Aorta (tissue), 5 donors: ENCODE results near the gene PFDN1. TPM values are rescaled to one million over a fixed set of nuclear protein-coding genes. Genes with fewer than 3 reads are reported as not detected.
A peak's percentile ranks its signal among the peaks of the same experiment; 100 is the strongest.

Experiments
- ATAC-seq: fragments of 200-7000 bp; cut with Tn5 transposase; one replicate; pipeline ENCODE4 v1.9.1; 2022; ENCODE audit warnings: moderate library complexity; ENCODE audit not compliant: low FRiP score
- DNase-seq, 2 donors: peaks; one replicate each; pipeline ENCODE4 v3.0.0-alpha.2; 2020
- H3K27ac ChIP-seq, 2 donors: one replicate each; pipeline ENCODE4 v1.5.1; 2013; ENCODE audit warnings: low read length in 2 of 2, mild to moderate bottlenecking in 2 of 2, moderate library complexity in 2 of 2, control low read depth in 1 of 2, inconsistent platforms in 1 of 2, low read depth in 1 of 2
- H3K27me3 ChIP-seq, 2 donors: one replicate each; pipeline ENCODE4 v1.6.1; 2013; ENCODE audit warnings: control low read depth in 1 of 2, low read length in 1 of 2, mild to moderate bottlenecking in 1 of 2, moderate library complexity in 1 of 2; ENCODE audit not compliant: insufficient read depth in 2 of 2, control insufficient read depth in 1 of 2
- H3K36me3 ChIP-seq, 2 donors: one replicate each; pipeline ENCODE4 v1.6.1; 2013; ENCODE audit warnings: control low read depth in 1 of 2, low read length in 1 of 2, mild to moderate bottlenecking in 1 of 2; ENCODE audit not compliant: insufficient read depth in 2 of 2, control insufficient read depth in 1 of 2
- H3K4me1 ChIP-seq, 2 donors: one replicate each; pipeline ENCODE4 v1.6.1; 2013; ENCODE audit warnings: low read length in 2 of 2, control low read depth in 1 of 2, mild to moderate bottlenecking in 1 of 2, moderate library complexity in 1 of 2; ENCODE audit not compliant: insufficient read depth in 2 of 2, control insufficient read depth in 1 of 2
- H3K4me3 ChIP-seq, 2 donors: one replicate each; pipeline ENCODE4 v1.5.1; 2013; ENCODE audit warnings: low read length in 2 of 2, control low read depth in 1 of 2, mild to moderate bottlenecking in 1 of 2
- H3K9me3 ChIP-seq: one replicate; pipeline ENCODE4 v1.6.1; 2013; ENCODE audit warnings: mild to moderate bottlenecking, low read length; ENCODE audit not compliant: control insufficient read depth
- WGBS, 2 donors: extraction: QIAGEN DNeasy Blood & Tissue Kit; methylation state at CpG; one replicate each; pipeline ENCODE4 v1.1.7; 2013; 5-methylcytosine and 5-hydroxymethylcytosine counted together
- intact Hi-C, 2 donors: fragments of 100-400 bp; cut with DNase I; formaldehyde crosslinking; loops; one replicate each; pipeline versions ENCODE4 v1.14.2 to v1.15.0; 2022
- polyA plus RNA-seq, 2 donors: library from polyadenylated mRNA; stranded (reverse); fragments of 200-250 nt; gene quantifications; one replicate each; pipeline ENCODE4 v1.2.3, GENCODE V29; 2013
- total RNA-seq, 2 donors: library from RNA; stranded (reverse); fragmentation: NEBNext Ultra II Directional; extraction: Animal tissue kit (Norgen Biotek cat#: 25700); gene quantifications; one replicate each; pipeline ENCODE4 v1.2.1, GENCODE V29; 2021
- donor health status: healthy with polysubstance abuse.
- donor health status: Bipolar disorder and iron deficiency.
- donor health status: DM: no; HTN: no; CAD: no.
- donor health status: DM: no; HTN: no; CAD: no.
- donor health status: DM: yes; HTN: yes; CAD: no.

The PFDN1 gene
- total and polyA plus RNA-seq, 4 donors: 31.8 to 89.5 (median 58.8) TPM

- WGBS, 2 donors: 99 to 100% methylated on average over 1 of the region's 1 CpG
- Histone ChIP-seq H3K27ac (no peak overlapping the region), H3K4me3 (no peak overlapping the region)
Observed at GRCh38 chr5:140337880-140338279, 35.0 kb upstream of the PFDN1 start.

DNA sequence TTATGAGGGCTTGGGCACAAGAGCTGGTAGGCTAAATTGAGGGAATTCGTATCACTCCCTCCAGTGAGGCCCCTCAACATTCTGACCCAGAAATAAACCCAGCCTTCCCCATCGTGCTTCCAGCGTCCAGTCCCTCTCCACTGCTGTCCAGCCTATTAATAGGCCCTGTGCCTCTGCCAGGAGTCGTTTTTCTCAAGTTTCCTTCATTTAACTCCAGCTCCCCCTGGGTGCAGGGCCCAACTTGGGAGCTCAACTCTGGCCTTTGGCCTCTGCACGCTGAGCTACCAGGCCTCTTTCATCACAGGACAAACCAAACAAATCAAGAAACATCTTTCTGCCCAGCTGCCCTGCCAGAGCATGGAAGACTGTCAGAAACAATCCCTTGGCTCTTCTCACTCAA, 33.5 kb upstream of the PFDN1 start:
- Histone ChIP-seq H3K4me1 (no peaks in the 10 kb centered on the region), H3K9me3 (no peaks in the 10 kb centered on the region), H3K27ac (peak overlapping the region in 1 of 2 donors; percentile 67), H3K36me3 (no peaks in the 10 kb centered on the region), H3K27me3 (no peaks in the 10 kb centered on the region), H3K4me3 (no peak overlapping the region)
- DNase-seq (no peak), ATAC-seq (peak; percentile 79)
- WGBS, 2 donors: 2 to 7% methylated on average over 5 of the region's 5 CpGs
- intact Hi-C loops: no loop called here

More at GRCh38 chr5:140337880-140338279, 35.0 kb upstream of the PFDN1 start:
- intact Hi-C loops: no loop called here
- DNase-seq (no peak), ATAC-seq (no peak)
- Histone ChIP-seq H3K9me3 (no peaks in the 10 kb centered on the region), H3K36me3 (no peaks in the 10 kb centered on the region), H3K27me3 (no peaks in the 10 kb centered on the region), H3K4me1 (no peaks in the 10 kb centered on the region)

- no peak overlapping the region for H3K4me3 ChIP-seq
- ATAC-seq (no peak), DNase-seq (no peak)
- no peaks in the 10 kb centered on the region for H3K4me1 ChIP-seq
- no peak overlapping the region for H3K27ac ChIP-seq
- intact Hi-C loops: no loop called here
- H3K27me3 ChIP-seq: no peaks in the 10 kb centered on the region
- H3K9me3 ChIP-seq: no peaks in the 10 kb centered on the region
- no peaks in the 10 kb centered on the region for H3K36me3 ChIP-seq
- WGBS, 2 donors: 81 to 84% methylated on average over 1 of the region's 1 CpG
Observed at GRCh38 chr5:140331638-140332037, 28.7 kb upstream of the PFDN1 start.

DNA sequence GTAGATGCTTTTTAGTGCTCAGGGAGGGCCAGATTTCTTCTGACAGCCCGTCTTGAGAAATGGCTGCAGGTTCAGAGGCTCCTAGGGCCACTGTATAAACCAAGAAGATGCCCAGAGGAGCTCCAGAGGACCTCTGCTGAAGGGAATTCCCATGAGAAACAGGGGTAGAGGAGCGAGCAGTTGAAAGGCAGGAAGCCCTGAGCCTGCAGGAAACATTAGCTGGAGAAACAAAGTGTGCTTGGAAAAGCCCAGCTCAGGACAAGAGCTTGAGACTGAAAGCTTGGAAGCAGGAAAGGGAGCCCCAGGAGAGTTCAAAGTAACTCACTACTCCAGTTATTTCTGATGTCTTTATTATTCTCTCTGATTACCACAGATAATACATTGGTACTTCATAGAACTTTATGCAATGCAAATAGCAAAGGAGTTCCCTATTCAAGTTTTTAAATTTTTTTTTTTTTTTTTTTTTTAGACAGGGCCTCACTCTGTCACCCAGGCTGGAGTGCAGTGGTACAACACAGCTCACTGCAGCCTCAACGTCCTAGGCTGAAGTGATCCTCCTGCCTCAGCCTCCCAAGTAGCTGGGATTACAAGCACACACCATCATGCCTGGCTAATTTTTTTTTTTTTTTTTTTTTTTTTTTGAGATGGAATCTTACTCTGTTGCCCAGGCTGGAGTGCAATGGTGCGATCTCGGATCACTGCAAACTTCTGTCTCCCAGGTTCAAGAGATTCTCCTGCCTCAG, 27.0 kb upstream of the PFDN1 start:
- no peak for ATAC-seq
- Histone ChIP-seq H3K4me1 (no peaks in the 10 kb centered on the region), H3K36me3 (no peaks in the 10 kb centered on the region), H3K27me3 (no peaks in the 10 kb centered on the region), H3K27ac (no peak overlapping the region), H3K4me3 (no peak overlapping the region), H3K9me3 (no peaks in the 10 kb centered on the region)
- DNase-seq: no peak
- intact Hi-C loops: no loop called here
- WGBS, 2 donors: 65 to 75% methylated on average over 5 of the region's 5 CpGs

GRCh38 chr5:140328036-140328764, 25.3 kb upstream of the PFDN1 start:
- 93% methylated on average over 8 of the region's 8 CpGs for WGBS, 2 donors
- Histone ChIP-seq H3K27me3 (no peaks in the 10 kb centered on the region), H3K4me3 (no peak overlapping the region), H3K36me3 (no peaks in the 10 kb centered on the region), H3K4me1 (peaks cover 0 to 6% of the 10 kb centered on the region in 2 donors), H3K27ac (no peak overlapping the region), H3K9me3 (no peaks in the 10 kb centered on the region)
- intact Hi-C loops: no loop called here
- DNase-seq: no peak
- ATAC-seq: no peak

GRCh38 chr5:140327589-140327988, 24.7 kb upstream of the PFDN1 start:
- H3K27ac ChIP-seq: no peak overlapping the region
- DNase-seq (no peak), ATAC-seq (no peak)
- peaks cover 0 to 6% of the 10 kb centered on the region in 2 donors for H3K4me1 ChIP-seq
- H3K4me3 ChIP-seq: no peak overlapping the region
- WGBS, 2 donors: 19 to 37% methylated on average over 2 of the region's 2 CpGs
- no peaks in the 10 kb centered on the region for H3K9me3 ChIP-seq
- H3K36me3 ChIP-seq: no peaks in the 10 kb centered on the region
- intact Hi-C loops: no loop called here
- H3K27me3 ChIP-seq: no peaks in the 10 kb centered on the region

GRCh38 chr5:140325486-140325885, 22.6 kb upstream of the PFDN1 start:
- Histone ChIP-seq H3K4me1 (peaks cover 0 to 6% of the 10 kb centered on the region in 2 donors), H3K27ac (no peak overlapping the region), H3K36me3 (no peaks in the 10 kb centered on the region), H3K9me3 (no peaks in the 10 kb centered on the region), H3K4me3 (no peak overlapping the region), H3K27me3 (no peaks in the 10 kb centered on the region)
- WGBS, 2 donors: 96 to 97% methylated on average over 3 of the region's 3 CpGs
- no peak for DNase-seq
- no peak for ATAC-seq
- intact Hi-C loops: no loop called here

- H3K4me3 ChIP-seq: no peak overlapping the region
- no peaks in the 10 kb centered on the region for H3K9me3 ChIP-seq
- H3K27me3 ChIP-seq: no peaks in the 10 kb centered on the region
- peaks cover 0 to 6% of the 10 kb centered on the region in 2 donors for H3K4me1 ChIP-seq
- H3K36me3 ChIP-seq: no peaks in the 10 kb centered on the region
- WGBS, 2 donors: 14 to 19% methylated on average over 1 of the region's 1 CpG
- no peak for ATAC-seq
- no peak for DNase-seq
- intact Hi-C loops: no loop called here
- peak overlapping the region in 1 of 2 donors; percentile 32 for H3K27ac ChIP-seq
Observed at GRCh38 chr5:140324617-140325241, 21.8 kb upstream of the PFDN1 start.
